Stimulated activated CD8-positive, alpha-beta memory T cell treated with anti-CD3 and anti-CD28 coated beads, Interleukin-2, amount 100 ng/mL, for 1 hour (primary cell): ENCODE data around the gene PPP1R3F.

Experiments used
- DNase-seq, 2 donors: peaks; one replicate each; pipeline ENCODE4 v3.0.0-alpha.2; 2020; ENCODE audit warnings: low read depth in 2 of 2

The PPP1R3F gene, protein sequence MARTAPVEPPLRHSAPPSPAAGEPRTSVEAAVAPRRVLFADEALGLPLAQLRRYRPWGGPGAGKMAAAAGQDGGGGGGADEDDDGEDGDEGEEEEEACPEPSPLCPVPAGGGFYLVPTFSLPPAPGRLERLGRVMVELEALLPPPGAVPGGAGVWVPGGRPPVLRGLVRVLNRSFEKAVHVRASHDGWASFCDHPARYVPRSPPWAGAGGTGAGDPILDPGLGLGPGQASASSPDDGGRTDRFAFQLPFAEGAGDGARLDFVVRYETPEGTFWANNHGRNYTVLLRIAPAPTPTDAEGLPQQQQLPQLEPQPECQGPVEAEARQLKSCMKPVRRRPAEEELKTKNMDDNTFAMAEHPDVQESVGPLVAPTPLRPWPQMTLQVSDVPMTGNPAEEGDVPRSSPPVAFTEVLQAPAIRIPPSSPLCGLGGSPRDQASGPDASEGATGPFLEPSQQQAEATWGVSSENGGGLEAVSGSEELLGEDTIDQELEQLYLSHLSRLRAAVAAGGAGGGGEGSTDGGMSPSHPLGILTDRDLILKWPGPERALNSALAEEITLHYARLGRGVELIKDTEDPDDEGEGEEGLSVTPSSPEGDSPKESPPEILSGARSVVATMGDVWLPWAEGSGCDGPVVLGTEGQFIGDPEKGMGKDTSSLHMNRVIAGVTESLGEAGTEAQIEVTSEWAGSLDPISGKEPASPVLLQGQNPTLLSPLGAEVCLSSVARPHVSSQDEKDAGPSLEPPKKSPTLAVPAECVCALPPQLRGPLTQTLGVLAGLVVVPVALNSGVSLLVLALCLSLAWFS

DNA sequence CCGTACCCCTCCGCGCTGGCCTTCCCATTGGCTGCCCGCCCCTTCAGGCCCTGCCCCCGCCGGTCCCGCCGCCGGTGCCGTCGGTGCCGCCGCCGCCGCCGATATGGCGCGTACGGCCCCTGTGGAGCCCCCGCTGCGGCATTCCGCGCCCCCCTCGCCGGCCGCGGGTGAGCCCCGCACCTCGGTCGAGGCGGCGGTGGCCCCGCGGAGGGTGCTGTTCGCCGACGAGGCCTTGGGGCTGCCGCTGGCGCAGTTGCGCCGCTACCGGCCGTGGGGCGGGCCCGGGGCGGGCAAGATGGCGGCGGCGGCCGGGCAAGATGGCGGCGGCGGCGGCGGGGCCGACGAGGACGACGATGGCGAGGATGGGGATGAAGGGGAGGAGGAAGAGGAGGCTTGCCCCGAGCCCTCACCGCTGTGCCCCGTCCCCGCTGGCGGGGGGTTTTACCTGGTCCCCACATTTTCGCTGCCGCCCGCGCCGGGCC, at the start of gene PPP1R3F:
TSS of gene PPP1R3F (plus strand) at position 27 of the 482 bp plus-strand sequence. CDS start at position 104, 77 bp downstream.
- DNase-seq, result no peak

DNA sequence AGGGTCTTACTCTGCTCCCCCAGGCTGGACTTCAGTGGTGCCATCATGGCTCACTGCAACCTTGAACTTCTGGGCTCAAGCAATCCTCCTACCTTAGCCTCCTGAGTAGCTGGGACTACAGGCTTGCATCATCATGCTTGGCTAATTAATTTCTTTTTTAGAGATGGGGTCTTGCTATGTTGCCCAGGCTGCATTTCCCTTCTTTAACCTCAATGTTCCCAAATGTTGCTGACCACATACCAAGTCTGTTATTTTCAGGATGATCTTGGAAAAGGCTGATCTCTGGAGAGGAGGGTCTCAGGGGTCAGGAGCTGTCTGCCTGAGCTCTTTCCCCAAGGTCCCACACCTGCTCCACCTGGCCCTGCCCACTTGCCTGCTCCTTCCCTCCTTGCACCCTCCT, 49.5 kb upstream of the PPP1R3F start:
- DNase-seq, result no peak

DNA sequence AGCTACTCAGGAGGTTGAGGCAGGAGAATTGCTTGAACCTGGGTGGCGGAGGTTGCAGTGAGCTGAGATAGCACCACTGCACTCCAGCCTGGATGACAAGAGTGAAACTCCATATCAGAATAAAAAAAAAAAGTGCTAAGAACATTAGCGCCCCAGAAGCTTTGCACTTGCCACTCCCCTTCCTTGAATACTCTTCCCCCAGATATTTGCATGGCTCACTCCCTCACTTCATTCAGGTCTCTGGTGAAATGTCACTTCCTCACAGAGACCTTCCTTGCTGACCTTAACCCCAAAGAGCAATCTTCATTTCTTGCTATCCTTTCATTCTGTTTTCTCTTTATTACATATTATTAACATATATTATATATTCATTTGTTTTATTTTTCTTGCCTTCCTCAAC, 47.7 kb upstream of the PPP1R3F start:
- no peak for DNase-seq

DNA sequence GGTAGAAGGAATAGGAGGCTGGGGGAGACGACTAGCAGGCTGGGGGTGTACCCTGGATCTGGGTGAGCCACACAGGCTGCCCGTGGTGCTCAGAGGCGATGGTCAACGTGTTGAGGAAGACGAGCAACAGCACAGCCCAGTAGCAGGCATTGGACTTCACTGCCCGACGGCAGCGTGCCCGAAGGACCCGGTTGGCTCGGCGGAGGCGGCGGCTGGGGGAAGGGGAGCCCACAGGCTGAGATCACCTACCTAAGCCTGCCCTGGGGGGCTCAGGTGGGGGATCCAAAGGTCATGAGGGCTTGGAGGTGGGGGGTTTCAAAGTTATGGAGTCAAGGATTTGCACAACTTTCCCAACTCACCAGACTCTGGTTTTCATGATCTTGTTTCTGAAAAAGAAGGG, 43.7 kb upstream of the PPP1R3F start:
- no peak for DNase-seq

DNA sequence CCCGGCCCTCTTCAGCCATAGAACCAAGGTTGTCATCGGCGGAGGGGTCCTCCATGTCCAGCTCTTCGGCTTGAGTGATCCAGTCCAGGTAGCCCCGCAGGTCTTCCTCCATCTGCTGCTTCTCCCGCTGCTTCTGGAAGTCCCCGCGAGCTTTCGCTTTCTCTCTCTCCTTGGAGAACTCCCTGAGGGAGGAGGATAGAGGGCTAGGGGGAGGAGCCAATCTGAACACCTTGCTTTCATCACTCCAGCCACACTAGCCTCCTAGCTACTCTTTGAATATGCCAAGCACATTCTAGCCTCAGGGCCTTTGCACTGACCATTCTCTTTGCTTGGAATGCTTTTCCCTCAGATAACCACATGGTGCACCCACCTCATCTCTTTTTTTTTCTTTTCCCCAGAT, 42.6 kb upstream of the PPP1R3F start:
- DNase-seq, result no peak

DNA sequence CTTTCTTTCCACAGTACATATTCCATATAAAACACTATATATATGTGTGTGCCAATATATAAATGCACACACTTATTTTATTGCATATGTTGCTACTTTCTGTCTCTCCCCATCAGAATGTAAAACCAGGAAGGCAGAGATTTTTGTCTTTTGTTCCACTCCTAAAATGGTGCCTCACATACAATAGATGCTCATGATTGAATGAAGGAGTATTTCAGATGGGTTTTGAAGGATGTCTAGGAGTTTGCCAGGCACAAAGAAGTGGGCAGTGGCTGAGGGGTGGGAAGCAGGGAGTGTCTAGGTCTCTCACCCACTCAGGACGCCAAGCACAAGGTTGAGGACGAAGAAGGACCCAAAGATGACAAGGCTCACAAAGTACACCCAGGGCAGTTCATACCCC, 41.9 kb upstream of the PPP1R3F start:
- no peak for DNase-seq

DNA sequence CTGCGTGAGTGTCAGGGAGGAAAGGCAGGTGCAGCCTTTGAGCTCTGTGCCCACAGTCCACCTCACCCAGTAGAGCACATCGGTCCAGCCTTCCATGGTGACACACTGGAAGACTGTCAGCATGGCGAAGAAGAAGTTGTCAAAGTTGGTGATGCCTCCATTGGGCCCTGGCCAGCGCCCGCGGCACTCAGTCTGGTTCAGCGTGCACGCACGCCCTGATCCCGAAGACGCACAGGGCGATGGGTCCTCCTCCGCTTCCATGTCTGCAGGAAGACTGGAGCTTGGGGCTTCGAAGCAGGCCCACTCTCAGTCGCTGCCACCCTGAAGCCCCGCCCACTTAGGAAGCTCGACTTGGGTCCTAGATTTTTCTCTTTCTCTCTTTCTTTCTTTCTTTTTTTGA, 41.4 kb upstream of the PPP1R3F start:
- no peak for DNase-seq

DNA sequence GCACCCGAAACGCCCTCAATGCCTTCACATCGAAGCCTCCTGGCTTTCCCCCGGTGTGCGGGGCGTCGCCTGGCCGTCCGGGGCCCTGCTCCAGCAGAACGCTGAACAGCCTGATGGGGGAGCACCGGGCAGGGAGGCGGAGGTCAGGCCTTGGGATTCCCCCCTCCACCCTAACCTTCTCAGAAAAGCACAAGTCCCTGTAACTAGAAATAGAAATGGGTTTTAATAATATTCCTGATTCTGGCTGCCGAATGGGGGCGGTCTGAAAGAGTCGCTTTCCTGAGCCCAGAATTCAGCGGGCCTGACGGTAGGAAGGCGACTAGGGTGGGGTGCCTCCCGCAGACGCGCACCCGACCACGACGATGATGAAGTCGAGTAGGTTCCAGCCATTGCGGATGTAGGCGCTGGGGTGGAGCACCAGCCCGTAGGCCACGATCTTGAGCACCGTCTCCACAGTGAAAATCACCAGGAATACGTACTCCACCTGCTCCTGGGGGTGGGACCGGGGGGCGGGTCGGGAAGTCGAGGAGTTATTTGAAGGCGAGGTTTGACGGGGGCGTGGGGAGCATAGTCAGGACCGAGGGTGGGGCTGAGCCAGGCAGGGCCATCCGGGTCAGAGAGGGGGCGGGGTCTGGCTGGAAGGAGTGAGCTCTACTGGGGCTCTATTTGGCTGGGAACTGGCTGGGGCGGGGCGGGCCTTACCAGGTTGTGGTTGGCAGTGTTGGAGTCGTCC, 38.9 kb upstream of the PPP1R3F start:
- peak; percentile 11 to 24 for DNase-seq

DNA sequence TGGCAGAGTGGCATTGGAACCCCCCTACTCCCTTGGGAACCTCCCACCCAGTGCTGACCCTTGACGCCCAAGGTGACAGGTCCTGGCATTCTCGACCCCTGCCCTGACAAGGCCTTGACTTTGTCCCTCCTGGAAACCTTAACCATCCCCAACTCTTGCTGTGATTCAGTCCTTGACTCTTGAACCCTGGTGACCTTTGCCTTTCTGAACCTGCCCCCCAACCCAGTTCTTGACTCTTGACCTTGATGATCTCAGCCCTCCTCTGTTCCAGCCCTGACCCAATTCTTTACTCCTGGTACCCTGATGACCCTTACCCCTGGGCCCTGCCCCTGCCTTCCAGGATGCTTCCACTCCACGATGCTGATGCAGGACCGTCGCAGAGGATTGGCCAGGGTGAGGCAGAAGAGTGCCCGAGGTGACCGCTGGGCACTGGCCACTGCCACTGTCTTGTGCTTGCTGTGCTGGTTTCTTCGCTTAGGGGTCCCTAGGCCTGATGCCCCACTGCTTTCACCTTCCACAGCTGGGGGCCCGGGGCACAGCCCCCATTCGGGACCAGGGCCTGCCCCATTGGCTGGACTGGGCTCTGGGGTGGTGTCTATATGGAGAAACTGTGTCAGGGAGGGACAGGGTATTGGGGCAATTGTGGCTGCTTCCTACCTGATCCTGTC, 38.1 kb upstream of the PPP1R3F start:
- DNase-seq, result no peak

DNA sequence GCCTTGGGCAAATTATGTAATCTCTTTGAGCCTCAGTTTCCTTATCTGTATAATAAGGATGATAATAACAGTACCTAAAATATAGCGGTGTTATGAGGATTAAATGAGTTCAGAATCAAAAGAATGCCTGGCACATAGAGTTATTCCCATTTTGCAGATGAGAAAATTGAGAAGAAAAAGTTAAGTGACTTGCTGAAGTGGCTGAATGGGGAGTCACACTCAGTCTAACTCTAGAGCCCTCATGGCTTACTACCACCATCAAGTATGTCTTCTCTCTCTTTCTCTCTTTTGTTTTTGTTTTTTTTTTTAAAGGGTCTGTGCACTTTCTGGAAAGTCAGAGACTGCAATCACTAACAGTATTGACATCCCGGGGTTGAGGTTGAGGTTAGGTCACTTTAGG, 37.1 kb upstream of the PPP1R3F start:
- no peak for DNase-seq

DNA sequence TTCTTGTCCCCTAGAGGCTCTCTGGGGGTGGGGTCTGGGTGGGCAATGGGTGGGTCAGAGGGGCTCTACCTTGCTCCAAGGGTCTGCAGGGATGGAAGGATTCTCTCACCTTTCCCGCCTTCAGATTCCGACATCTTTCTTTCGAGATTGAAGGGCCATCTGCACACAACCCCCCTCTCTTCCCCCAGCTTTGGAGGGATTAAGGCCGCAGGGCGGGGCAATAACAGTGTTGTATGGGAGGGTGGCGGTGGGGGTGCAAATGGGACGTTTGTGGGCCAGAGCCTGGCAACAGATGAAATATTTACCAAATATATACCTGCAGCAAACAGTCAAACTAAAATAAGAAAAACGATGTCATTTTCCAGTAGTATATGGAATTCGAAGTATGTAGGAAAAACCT, 36.4 kb upstream of the PPP1R3F start, which contains the start of gene CACNA1F:
TSS of gene CACNA1F (minus strand) at position 165 of the 400 bp plus-strand sequence. CDS start at position 134, 31 bp downstream.
- no peak for DNase-seq

DNA sequence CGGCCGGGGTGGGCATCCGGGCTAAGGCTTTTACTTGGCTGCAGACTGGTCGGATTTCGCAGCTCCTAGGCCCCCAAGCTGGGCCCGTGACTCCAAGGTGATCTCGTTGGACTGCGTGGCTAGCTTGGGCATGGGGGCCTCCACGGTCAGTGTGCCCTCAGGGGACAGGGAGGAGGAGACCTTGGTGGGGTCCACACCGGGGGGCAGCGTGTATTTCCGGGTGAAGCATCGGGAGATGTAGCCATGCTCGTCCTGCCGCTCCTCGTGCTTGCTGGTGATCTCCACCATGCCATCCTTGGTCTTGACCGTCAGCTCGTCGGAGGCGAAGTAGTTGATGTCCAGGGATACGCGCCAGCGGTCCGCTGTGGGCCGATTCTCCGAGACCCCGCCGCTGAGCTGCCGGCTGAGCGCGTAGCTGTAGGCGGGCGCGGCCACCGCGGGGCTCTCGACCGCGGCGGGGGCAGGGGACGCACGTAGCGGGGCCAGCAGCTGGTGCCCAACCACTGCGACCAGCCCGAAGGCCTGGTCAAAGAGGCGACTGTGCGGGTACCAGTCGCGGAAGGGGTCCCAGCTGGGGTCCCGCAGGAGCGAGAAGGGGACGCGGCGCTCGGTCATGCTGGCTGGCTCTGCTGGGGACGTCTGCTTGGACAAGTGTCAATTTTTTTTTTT, 35.6 kb upstream of the PPP1R3F start:
- no peak for DNase-seq

DNA sequence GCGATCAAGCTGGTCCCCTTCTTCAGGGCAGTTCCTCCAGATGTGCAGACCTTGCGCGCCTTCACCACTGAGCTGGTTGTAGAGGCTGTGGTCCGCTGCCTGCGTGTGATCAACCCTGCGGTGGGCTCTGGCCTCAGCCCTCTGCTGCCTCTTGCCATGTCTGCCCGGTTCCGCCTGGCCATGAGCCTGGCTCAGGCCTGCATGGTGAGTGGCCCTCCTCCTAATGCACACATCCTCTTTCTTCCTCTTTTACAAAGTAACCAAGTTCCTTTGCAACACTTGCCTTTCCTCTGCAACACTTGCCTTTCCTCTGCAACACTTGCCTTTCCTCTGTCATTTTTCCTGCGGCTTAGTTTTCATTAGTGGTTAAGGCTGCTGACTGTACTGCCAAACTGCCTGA, 32.5 kb upstream of the PPP1R3F start:
- no peak for DNase-seq

DNA sequence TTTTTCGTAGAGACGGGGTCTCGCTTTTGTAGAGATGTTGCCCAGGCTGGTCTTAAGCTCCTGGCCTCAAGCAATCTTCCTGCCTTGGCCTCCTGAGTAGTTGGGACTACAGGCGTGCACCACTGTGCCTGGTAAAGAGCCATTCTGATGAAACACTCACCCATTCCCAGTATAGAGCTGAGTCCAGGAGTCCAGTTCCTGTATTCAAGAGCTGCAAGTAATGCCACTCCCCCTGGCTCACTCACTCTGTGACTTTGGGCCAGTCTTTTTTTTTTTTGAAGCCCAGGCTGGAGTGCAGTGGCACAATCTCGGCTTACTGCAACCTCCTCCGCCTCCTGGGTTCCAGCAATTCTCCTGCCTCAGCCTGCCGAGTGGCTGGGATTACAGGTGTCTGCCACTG, 30.9 kb upstream of the PPP1R3F start:
- DNase-seq, result no peak

DNA sequence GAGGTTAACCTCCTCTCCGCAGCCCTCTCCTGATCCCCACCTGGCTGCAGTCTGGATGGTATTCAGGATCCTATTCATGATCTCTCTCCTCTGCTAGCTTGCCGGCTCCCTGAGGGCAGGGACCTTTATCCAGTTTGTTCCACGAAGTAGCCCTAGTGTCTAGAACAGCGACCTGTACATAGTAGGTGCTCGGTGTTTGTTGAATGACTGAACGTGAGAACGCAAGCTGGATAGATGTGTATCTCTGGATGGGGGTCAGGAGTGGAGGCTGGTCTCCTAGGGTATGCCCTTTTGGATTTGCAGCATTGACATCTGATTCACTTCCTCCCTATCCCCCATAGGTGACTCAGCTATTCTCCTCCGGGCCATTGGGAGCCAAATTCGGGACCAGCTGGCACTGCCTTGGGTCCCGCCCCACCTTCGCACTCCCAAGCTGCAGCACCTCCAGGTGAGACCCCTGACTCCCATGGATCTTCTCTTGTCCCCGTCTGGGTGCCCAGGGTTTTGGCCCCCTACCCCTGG, 27.0 kb upstream of the PPP1R3F start:
- DNase-seq, result no peak

DNA sequence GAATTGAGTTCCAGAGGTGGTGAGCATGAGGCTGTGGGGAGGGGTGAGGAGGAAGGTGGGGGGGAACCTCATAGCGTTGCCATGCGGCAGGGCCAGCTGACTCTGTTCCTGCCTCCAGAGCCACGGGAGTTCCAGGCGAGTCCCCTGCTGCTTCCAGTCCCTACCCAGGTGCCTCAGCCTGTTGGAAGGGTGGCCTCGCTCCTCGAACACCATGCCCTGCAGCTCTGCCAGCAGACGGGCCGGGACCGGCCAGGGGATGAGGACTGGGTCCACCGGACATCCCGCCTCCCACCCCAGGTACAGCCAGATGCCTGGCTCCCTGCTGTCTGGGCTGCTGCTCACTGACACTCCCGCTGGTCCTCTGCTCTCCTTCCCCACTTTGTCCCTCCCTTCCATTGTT, 26.4 kb upstream of the PPP1R3F start:
- no peak for DNase-seq

DNA sequence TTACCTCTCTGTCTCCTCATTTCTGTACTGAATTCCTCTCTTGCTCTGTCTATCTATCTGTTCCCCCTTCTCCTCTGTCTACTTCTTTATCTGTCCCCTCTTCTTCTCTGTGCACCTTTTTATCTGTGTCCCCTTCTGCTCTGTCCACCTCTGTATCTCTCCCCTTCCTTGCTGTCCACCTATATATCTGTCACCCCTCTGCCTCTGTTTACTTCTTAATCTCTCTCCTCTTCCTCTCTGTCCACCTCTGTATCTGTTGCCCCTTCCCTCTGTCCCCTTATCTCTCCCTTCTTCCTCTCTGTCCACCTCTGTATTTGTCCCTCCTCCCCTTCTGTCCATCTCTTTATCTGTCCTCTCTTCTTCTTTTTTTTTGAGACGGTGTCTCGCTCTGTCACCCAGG, 25.4 kb upstream of the PPP1R3F start:
- no peak for DNase-seq

DNA sequence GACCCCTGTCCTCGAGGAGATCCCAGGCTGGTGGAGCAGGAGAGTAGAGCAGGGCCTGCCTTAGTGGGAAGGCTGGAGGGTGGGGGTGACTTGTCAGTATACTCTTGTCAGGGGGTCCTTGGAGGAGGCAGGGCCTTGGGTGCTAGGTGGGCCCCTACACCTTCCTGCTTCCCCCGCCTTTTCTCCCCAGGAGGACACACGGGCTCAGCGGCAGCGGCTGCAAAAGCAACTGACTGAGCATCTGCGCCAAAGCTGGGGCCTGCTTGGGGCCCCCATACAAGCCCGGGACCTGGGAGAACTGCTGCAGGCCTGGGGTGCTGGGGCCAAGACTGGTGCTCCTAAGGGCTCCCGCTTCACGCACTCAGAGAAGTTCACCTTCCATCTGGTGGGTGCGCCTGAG, 23.1 kb upstream of the PPP1R3F start:
- no peak for DNase-seq

DNA sequence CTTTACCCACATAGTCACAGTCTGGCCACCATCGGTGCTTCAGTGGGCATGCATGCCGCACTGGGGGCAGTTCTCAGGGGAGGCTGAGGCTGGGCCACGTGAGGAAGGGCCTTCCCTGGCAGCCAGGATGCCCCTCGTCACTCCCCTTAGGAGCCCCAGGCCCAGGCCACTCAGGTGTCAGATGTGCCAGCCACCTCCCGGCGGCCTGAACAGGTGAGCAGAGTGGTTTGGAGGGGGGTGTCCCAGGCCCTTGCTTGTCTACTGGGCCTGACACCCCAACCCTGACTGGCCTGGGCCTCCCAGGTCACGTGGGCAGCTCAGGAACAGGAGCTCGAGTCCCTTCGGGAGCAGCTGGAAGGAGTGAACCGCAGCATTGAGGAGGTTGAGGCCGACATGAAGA, 22.2 kb upstream of the PPP1R3F start:
- DNase-seq, result no peak

DNA sequence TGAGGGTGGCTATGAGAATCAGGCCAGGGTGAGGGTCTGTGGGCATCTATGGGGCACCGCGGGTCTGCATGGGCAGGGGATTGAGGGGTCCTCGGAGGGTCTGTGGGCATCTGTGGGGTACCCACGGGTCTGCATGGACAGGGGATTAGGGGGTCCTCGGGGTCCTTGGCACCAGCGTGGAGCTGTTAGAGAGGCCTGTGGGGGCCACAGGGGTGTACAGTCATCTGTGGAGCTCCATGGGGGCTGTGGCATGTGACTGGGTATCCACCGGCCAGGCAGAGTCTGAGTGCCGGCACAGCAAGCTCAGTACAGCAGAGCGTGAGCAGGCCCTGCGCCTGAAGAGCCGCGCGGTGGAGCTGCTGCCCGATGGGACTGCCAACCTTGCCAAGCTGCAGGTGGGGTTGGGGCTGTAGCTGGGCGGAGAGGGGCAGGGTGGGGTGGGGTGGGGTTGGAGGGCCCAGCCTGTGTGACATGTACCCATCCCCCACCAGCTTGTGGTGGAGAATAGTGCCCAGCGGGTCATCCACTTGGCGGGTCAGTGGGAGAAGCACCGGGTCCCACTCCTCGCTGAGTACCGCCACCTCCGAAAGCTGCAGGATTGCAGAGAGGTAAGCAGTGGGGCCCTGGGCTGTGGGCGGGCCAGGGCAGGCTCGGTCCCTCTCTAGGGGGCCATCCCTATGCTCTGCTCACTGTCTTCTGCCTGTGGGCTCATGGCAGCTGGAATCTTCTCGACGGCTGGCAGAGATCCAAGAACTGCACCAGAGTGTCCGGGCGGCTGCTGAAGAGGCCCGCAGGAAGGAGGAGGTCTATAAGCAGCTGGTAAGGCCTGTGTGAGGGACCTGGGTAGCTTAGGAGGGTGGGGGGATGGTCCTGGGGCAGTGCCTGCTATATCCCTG, 21.4 kb upstream of the PPP1R3F start:
- no peak for DNase-seq
